Stimulated activated CD8-positive, alpha-beta memory T cell treated with anti-CD3 and anti-CD28 coated beads, Interleukin-12 subunit alpha, Interleukin-12 subunit beta, amount 100 ng/mL, for 24 hours (primary cell): ENCODE data around the gene IL22RA2.
"Not testable (repeated sequence)": the region's sequence is repeated elsewhere in the genome, so short reads cannot be mapped to it uniquely, and the experiment has no call there.

Experiments
- DNase-seq: peaks from one replicate; pipeline ENCODE4 v3.0.0-alpha.2; 2020; ENCODE audit errors: extremely low read depth

Gene IL22RA2

DNA sequence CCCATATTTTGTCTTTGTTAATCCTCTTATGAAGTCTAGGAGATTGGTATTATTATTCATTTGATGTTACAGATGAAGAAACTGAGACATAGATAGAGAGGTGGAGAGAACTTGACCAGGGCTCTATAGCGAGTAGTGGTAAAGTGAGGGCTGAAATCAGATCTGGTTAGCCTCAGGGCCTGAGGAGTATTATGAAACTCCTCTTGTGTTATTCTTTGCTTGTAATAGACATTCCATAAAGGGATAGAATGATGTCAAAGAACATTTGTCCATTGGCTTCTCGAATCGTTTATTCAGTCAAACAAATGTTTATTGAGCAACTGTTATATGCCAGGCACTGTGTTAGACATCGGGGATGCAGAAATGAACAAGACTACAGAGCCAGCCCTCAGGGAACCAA, at the start of gene IL22RA2:
IL22RA2 (minus strand) TSS at position 144 of the 400 bp plus-strand sequence. CDS start 11,895 bp downstream, outside the sequence.
- DNase-seq: no peak

DNA sequence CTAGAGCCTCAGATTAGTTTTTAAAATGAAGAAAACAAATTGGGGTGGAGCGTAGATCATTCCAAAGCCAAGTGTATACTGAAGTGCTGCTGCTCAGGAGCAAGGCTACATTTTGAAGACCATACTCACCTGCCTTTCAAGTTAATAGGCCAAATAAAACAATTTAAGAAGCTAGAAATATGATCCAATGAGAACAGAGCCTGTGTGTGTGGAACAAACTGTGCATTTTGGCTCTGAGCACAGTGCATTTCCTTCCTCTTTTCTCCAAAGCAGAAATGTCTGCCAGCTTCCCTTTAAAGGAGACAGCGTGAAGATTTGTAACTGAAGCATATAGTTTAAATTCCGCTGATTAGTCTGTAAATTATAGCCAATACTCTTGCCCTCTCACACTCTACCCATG, 48.9 kb upstream of the IL22RA2 start:
- no peak for DNase-seq

- no peak for DNase-seq
These were observed 46.3 kb upstream of the IL22RA2 start for GRCh38 chr6:137219664-137220252.

- peak; percentile 96 for DNase-seq
These were observed 45.6 kb upstream of the IL22RA2 start, which contains the start of gene IFNGR1 for GRCh38 chr6:137218917-137219663. TSS of gene IFNGR1 (minus strand) at chr6:137219385. CDS start at chr6:137219327, 58 bp downstream.

DNA sequence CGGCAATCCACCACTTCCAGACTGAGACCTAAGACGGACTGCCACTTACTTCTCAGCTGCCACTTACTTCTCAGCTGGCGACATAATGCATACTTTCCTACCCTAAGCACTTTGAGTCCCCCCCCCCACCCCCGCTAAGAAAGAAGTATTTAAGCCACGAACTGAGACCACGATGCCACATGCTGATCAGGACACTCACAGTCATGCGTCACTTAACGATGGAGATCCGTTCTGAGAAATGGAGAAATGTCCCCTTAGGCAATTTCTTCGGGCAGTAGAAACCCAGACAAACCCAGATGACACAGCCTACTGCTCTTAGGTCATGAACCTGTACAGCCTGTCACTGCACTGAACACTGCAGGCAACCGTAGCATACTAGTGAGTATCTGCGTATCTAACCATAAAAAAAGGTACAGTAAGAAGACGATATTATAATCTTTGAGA, 45.1 kb upstream of the IL22RA2 start:
- DNase-seq: no peak

GRCh38 chr6:137217801-137218472, 44.5 kb upstream of the IL22RA2 start:
- no peak for DNase-seq

DNA sequence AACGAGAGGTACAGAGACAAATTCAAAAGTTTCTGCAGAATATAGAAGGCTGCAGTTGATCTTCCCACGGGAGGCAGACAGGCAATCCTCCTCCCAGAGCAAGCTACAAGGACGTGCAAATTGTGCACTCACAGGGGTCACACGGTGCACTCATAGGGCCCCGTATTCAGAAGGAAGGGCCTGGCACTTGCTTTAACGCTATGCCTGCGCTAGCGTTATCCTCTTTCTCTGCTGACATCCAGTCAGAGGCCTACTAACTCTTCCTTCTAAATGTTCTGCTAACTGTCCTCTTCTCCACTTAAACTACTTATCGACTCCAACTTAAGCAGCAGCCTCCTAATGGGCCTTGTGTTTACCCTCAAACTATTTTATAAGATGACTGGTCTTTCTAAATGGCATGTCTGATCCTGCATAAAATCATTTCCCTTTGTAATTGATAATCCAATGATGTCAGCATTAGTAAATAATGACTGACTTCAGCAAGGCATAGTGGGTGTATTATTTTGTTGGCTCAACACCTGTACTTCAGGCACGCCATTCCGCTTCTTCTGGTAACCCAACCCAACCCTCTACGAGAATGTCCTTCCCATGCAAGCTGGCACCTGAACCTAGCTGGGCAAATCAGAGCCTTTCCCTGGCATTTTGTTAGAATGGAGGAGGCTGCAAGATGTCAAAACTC, 43.6 kb upstream of the IL22RA2 start:
- no peak for DNase-seq

- DNase-seq: no peak
These were observed 42.7 kb upstream of the IL22RA2 start for GRCh38 chr6:137216106-137216505.

- DNase-seq: not testable (repeated sequence)
These were observed 42.2 kb upstream of the IL22RA2 start for GRCh38 chr6:137215630-137216029.

DNA sequence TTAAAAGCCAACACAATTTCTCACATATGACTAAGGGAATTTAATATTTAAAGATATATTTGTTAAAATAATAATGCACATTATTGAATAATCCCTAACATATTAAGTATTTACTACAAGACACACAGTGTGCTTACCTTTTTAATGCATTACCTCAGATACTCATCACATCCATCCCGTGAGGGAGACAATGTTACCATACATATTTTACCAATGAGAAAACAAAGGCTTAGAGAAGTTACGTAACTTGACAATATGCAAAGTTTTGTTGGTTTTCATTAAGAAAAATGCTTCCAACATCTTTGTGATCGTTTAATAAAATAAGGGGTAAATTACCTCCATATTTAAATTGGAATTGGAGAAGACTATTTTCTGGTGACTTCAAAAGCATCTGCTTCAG, 41.5 kb upstream of the IL22RA2 start:
- no peak for DNase-seq

DNA sequence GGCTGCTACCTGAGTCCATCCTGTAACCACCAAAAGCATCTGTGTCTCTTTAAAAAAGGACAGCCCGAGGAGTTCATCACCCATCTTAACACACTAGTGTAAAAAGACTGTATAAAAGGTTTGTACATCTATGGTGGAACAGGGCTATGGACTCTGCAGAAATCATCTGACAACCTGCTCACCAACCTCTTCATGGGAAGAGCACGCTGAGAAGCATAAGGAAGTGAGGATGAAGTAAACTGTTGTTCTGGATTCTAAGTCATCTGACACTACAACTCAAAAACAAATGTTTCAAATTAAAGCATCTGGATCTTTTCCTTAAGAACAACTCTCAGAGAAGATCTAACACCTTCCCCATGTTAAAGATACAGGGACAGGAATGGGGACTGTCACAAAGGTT, 40.4 kb upstream of the IL22RA2 start:
- DNase-seq: no peak

GRCh38 chr6:137213331-137213740, 39.9 kb upstream of the IL22RA2 start:
- DNase-seq: no peak

- DNase-seq: no peak
These were observed 38.5 kb upstream of the IL22RA2 start for GRCh38 chr6:137211910-137212309.

DNA sequence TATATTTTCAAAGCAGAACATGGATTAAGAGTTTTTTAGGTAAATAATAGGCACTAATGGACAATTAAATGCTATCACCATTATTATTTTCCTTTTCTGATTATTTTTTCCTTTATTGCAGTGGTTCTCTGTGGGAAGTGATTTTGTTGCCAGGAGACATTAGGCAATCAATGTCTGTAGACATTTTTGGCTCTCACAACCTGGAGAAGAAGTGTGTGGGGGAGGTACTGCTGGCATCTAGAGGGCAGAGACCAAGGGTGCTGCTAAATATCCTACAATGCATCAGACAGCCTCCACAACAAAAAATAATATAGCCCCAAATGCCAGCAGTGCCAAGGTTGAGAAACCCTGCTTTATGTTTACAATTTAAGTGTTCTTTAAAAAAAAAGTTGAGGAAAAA, 37.5 kb upstream of the IL22RA2 start:
- DNase-seq: no peak

DNA sequence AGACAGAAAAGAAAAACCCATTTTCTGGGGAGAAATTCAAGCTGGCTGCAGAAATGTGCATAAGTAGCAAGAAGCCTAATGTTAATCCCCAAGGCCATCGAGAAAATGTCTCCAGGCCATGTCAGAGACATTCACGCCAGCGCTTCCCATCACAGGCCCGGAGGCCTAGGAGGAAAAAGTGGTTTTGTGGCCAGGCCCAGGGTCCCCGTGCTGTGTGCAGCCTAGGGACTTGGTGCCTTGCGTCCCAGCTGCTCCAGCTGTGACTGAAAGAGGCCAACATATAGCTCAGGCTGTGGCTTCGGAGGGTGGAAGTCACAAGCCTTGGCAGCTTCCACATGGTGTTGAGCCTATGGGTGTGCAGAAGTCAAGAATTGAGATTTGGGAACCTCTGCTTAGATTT, 34.8 kb upstream of the IL22RA2 start:
- DNase-seq: no peak

- not testable (repeated sequence) for DNase-seq
These were observed 34.0 kb upstream of the IL22RA2 start for GRCh38 chr6:137207457-137207856.

DNA sequence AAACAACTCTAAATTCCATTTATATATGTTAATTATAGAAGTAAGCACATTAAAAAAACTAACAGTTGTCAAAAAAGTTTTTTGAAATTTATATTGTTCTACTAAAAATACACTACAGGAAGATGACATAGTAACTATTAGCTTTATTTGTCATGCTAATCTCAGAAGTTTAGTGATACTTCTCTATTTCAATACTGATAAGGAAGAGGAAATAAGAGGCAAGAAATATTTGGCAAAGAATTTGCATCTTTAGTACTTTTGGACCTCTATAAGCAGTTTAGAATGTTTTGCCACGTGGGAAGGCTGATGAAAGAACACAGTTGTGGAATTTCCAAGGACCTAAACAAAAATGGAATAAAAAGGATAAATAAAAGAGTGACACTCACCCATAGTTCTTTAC, 33.1 kb upstream of the IL22RA2 start:
- DNase-seq: no peak

DNA sequence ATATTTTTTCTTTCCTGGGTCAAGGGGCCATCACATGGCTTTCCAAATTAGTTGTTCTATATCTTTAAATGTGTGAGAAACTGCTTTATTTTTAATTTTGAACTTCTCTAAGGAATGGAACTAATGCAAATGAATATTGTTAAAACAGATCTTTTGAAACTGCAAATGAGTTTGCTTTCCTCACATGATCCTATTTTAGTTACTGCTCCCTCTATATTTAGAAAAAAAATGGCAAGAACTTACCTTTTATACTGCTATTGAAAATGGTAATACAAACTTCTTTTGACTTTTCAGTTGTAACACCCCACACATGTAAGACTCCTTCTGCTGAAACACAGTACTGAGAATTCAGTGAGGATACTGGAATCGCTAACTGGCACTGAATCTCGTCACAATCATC, 29.8 kb upstream of the IL22RA2 start:
- DNase-seq: no peak

DNA sequence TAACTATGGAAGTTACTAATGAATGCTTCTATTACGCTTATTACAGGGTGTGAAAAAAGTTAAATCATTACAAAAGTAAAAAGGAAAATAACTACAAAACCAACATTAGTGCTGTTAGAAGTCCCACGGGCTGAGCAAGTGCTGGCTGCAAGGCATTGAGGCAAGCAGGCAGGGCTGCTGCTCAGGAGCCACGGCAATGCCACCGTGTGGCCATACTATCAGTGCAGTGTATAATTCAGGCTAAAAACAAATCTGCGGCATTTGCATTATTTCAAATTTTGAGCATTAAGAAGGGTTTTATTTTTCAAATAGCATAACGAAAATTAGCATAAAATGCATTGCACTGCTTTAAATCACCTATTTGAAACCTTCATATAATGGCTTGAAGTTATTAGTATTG, 28.6 kb upstream of the IL22RA2 start:
- DNase-seq: no peak

GRCh38 chr6:137201006-137201405, 27.6 kb upstream of the IL22RA2 start:
- no peak for DNase-seq

DNA sequence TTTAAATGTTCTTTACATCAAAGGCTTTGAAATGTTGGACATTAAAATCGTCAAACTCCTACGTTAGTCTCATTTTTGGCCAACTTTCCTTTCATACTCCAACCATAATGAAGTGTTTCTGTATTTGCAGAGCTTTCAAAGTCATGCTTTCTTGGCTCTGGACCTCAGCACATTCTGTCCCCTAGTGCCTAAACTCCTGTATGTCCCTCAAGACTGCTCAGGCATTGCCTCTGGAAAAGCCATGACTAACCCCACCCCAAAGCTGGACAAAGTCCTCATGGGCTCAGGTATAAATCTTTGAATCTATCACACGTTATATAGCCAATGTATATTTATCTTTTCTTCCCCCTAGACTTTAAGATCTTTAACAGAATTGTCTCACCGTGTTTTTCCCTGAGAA, 26.8 kb upstream of the IL22RA2 start:
- DNase-seq: no peak
